Activated naive CD8-positive, alpha-beta T cell (primary cell): ENCODE results near the gene KHDC4.

Experiments
- H3K27ac Mint-ChIP-seq: one replicate; pipeline ENCODE4 v1.8.0; 2021; ENCODE audit warnings: mixed read lengths
- H3K27me3 Mint-ChIP-seq: one replicate; pipeline ENCODE4 v1.8.0; 2021; ENCODE audit warnings: mixed read lengths
- H3K36me3 Mint-ChIP-seq: one replicate; pipeline ENCODE4 v1.8.0; 2021; ENCODE audit warnings: mixed read lengths
- H3K4me1 Mint-ChIP-seq: one replicate; pipeline ENCODE4 v1.8.0; 2021; ENCODE audit warnings: low read depth, mixed read lengths
- H3K4me3 Mint-ChIP-seq: one replicate; pipeline ENCODE4 v1.8.0; 2021; ENCODE audit warnings: mild to moderate bottlenecking, mixed read lengths
- H3K9me3 Mint-ChIP-seq: one replicate; pipeline ENCODE4 v1.8.0; 2021; ENCODE audit warnings: low read depth, mixed read lengths

Gene KHDC4

GRCh38 chr1:155974208-155975115 lies 40.2 kb upstream of the KHDC4 start:
- Mint-ChIP-seq H3K4me1 (peaks cover 70% of the 10 kb centered on the region), H3K36me3 (no peaks in the 10 kb centered on the region), H3K9me3 (no peaks in the 10 kb centered on the region), H3K27ac (peak overlapping the region; percentile 95), H3K27me3 (no peaks in the 10 kb centered on the region), H3K4me3 (peak overlapping the region; percentile 90)

- Mint-ChIP-seq H3K4me1 (peaks cover 73% of the 10 kb centered on the region), H3K4me3 (peak overlapping the region; percentile 47), H3K9me3 (no peaks in the 10 kb centered on the region), H3K27me3 (no peaks in the 10 kb centered on the region), H3K36me3 (no peaks in the 10 kb centered on the region), H3K27ac (peak overlapping the region; percentile 91)
Measured at GRCh38 chr1:155973723-155974122, 39.5 kb upstream of the KHDC4 start.

- Mint-ChIP-seq H3K27ac (peak overlapping the region; percentile 91), H3K4me1 (peaks cover 86% of the 10 kb centered on the region), H3K27me3 (no peaks in the 10 kb centered on the region), H3K9me3 (no peaks in the 10 kb centered on the region), H3K36me3 (no peaks in the 10 kb centered on the region), H3K4me3 (peak overlapping the region; percentile 79)
Measured at GRCh38 chr1:155971910-155972809, 37.9 kb upstream of the KHDC4 start.

GRCh38 chr1:155970531-155971167 lies 36.4 kb upstream of the KHDC4 start:
- H3K36me3 Mint-ChIP-seq = no peaks in the 10 kb centered on the region
- peak overlapping the region; percentile 54 for H3K4me3 Mint-ChIP-seq
- peak overlapping the region; percentile 81 for H3K27ac Mint-ChIP-seq

GRCh38 chr1:155969377-155969791 lies 35.2 kb upstream of the KHDC4 start:
- peak overlapping the region; percentile 81 for H3K27ac Mint-ChIP-seq
- peaks cover 82% of the 10 kb centered on the region for H3K4me1 Mint-ChIP-seq
- no peaks in the 10 kb centered on the region for H3K9me3 Mint-ChIP-seq
- peak overlapping the region; percentile 58 for H3K4me3 Mint-ChIP-seq
- H3K36me3 Mint-ChIP-seq = no peaks in the 10 kb centered on the region
- H3K27me3 Mint-ChIP-seq = no peaks in the 10 kb centered on the region

More at GRCh38 chr1:155970531-155971167, 36.4 kb upstream of the KHDC4 start:
- Mint-ChIP-seq H3K9me3 (no peaks in the 10 kb centered on the region), H3K4me1 (peaks cover 95% of the 10 kb centered on the region), H3K27me3 (no peaks in the 10 kb centered on the region)

- H3K4me3 Mint-ChIP-seq = peak overlapping the region; percentile 67
- peaks cover 75% of the 10 kb centered on the region for H3K4me1 Mint-ChIP-seq
- H3K36me3 Mint-ChIP-seq = no peaks in the 10 kb centered on the region
- H3K27me3 Mint-ChIP-seq = no peaks in the 10 kb centered on the region
- peak overlapping the region; percentile 81 for H3K27ac Mint-ChIP-seq
- no peaks in the 10 kb centered on the region for H3K9me3 Mint-ChIP-seq
Measured at GRCh38 chr1:155968670-155969069, 34.5 kb upstream of the KHDC4 start.

- H3K36me3 Mint-ChIP-seq = no peaks in the 10 kb centered on the region
- H3K4me3 Mint-ChIP-seq = peak overlapping the region; percentile 67
- peaks cover 69% of the 10 kb centered on the region for H3K4me1 Mint-ChIP-seq
- H3K27me3 Mint-ChIP-seq = no peaks in the 10 kb centered on the region
- H3K9me3 Mint-ChIP-seq = no peaks in the 10 kb centered on the region
- peak overlapping the region; percentile 81 for H3K27ac Mint-ChIP-seq
Measured at GRCh38 chr1:155968051-155968400, 33.8 kb upstream of the KHDC4 start.

GRCh38 chr1:155967341-155968050 lies 33.3 kb upstream of the KHDC4 start:
- Mint-ChIP-seq H3K4me1 (peaks cover 66% of the 10 kb centered on the region), H3K9me3 (no peaks in the 10 kb centered on the region), H3K27ac (peak overlapping the region; percentile 81), H3K4me3 (peak overlapping the region; percentile 67), H3K36me3 (no peaks in the 10 kb centered on the region), H3K27me3 (no peaks in the 10 kb centered on the region)

- Mint-ChIP-seq H3K27me3 (no peaks in the 10 kb centered on the region), H3K36me3 (no peaks in the 10 kb centered on the region), H3K9me3 (no peaks in the 10 kb centered on the region), H3K4me1 (peaks cover 59% of the 10 kb centered on the region), H3K4me3 (peak overlapping the region; percentile 73), H3K27ac (peak overlapping the region; percentile 81)
Measured at GRCh38 chr1:155966750-155967149, 32.5 kb upstream of the KHDC4 start.

- Mint-ChIP-seq H3K27me3 (no peaks in the 10 kb centered on the region), H3K4me3 (no peak overlapping the region), H3K27ac (peak overlapping the region; percentile 81), H3K9me3 (no peaks in the 10 kb centered on the region), H3K36me3 (no peaks in the 10 kb centered on the region), H3K4me1 (peaks cover 56% of the 10 kb centered on the region)
Measured at GRCh38 chr1:155966135-155966534, 31.9 kb upstream of the KHDC4 start.

GRCh38 chr1:155964193-155964592 lies 30.0 kb upstream of the KHDC4 start:
- no peak overlapping the region for H3K27ac Mint-ChIP-seq
- no peak overlapping the region for H3K4me3 Mint-ChIP-seq
- H3K36me3 Mint-ChIP-seq = no peaks in the 10 kb centered on the region
- peaks cover 39% of the 10 kb centered on the region for H3K4me1 Mint-ChIP-seq
- H3K9me3 Mint-ChIP-seq = no peaks in the 10 kb centered on the region
- H3K27me3 Mint-ChIP-seq = no peaks in the 10 kb centered on the region

- Mint-ChIP-seq H3K27ac (peak overlapping the region; percentile 41), H3K27me3 (no peaks in the 10 kb centered on the region), H3K36me3 (no peaks in the 10 kb centered on the region), H3K4me1 (peaks cover 24% of the 10 kb centered on the region), H3K9me3 (no peaks in the 10 kb centered on the region), H3K4me3 (no peak overlapping the region)
Measured at GRCh38 chr1:155962599-155963211, 28.5 kb upstream of the KHDC4 start.

GRCh38 chr1:155961937-155962336 lies 27.7 kb upstream of the KHDC4 start:
- no peak overlapping the region for H3K4me3 Mint-ChIP-seq
- peaks cover 2% of the 10 kb centered on the region for H3K36me3 Mint-ChIP-seq
- peaks cover 17% of the 10 kb centered on the region for H3K4me1 Mint-ChIP-seq
- peak overlapping the region; percentile 68 for H3K27ac Mint-ChIP-seq
- H3K9me3 Mint-ChIP-seq = no peaks in the 10 kb centered on the region
- no peaks in the 10 kb centered on the region for H3K27me3 Mint-ChIP-seq
